Fibroblast of the aortic adventitia (primary cell): ENCODE results near the gene TSHZ2. TPM values are rescaled to one million over a fixed set of nuclear protein-coding genes. Genes with fewer than 3 reads are reported as not detected.

Source experiments
- DNase-seq: peaks from one replicate; pipeline ENCODE4 v3.0.0-alpha.2; 2010; ENCODE audit warnings: low read depth
- H3K4me3 ChIP-seq: 2 replicates; pipeline ENCODE4 v1.5.1; 2011; ENCODE audit warnings: low read depth, mild to moderate bottlenecking, control low read depth, low read length, moderate library complexity
- total RNA-seq: library from RNA; depleted of rRNA; stranded (reverse); fragments of >200 nt; gene quantifications from 2 replicates; pipeline ENCODE4 v1.2.3, GENCODE V29; 2012; ENCODE audit warnings: low replicate concordance
- TF ChIP-seq, protein P1 (sequence below): IDR thresholded peaks from 2 replicates; pipeline ENCODE4 v1.5.1; 2011; ENCODE audit warnings: mild to moderate bottlenecking, low read length, control low read depth, inconsistent platforms; ENCODE audit not compliant: insufficient read depth

TSHZ2 gene
- total RNA-seq, 1 donor, result 6.9 TPM

DNA sequence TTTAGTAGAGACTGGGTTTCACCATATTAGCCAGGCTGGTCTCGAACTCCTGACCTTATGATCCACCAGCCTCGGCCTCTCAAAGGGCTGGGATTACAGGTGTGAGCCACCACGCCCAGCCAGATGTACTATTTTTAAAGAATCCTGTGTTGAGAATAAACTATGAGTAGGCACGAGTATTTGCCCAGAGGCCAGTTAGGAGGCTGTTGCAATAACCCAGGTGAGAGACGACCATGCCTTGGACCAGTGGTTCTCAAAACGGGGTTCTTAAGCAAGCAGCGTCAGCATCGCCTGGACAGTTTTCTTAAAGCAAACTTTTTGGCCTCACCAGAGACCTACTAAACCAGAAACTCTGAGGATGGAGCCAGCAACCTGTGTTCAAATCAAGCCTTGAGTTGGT lies 362.7 kb downstream of the TSHZ2 start:
- DNase-seq, result no peak
- H3K4me3 ChIP-seq, result no peak overlapping the region
- TF ChIP-seq, protein P1, sequence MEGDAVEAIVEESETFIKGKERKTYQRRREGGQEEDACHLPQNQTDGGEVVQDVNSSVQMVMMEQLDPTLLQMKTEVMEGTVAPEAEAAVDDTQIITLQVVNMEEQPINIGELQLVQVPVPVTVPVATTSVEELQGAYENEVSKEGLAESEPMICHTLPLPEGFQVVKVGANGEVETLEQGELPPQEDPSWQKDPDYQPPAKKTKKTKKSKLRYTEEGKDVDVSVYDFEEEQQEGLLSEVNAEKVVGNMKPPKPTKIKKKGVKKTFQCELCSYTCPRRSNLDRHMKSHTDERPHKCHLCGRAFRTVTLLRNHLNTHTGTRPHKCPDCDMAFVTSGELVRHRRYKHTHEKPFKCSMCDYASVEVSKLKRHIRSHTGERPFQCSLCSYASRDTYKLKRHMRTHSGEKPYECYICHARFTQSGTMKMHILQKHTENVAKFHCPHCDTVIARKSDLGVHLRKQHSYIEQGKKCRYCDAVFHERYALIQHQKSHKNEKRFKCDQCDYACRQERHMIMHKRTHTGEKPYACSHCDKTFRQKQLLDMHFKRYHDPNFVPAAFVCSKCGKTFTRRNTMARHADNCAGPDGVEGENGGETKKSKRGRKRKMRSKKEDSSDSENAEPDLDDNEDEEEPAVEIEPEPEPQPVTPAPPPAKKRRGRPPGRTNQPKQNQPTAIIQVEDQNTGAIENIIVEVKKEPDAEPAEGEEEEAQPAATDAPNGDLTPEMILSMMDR, result no peak

DNA sequence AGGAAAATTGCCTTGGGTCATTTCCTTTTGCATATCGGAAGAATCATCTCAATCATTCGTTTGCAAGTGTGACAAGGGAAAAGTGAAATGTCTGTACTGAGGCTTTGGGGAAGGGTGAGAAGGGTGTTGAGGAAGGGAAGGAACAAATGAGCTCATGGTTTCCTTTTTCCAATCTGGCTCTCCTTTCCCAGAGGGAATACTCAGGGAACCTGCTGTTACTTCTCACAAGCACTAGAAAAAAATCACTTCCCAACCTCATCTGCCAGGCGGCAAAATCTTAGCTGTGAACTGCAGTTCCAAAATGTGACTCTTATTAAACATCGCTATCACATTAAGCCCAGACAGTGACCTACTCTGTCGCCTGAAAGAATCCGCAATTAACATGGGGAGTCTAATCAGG lies 363.4 kb downstream of the TSHZ2 start:
- no peak for DNase-seq
- H3K4me3 ChIP-seq, result no peak overlapping the region
- TF ChIP-seq, protein P1, result no peak

DNA sequence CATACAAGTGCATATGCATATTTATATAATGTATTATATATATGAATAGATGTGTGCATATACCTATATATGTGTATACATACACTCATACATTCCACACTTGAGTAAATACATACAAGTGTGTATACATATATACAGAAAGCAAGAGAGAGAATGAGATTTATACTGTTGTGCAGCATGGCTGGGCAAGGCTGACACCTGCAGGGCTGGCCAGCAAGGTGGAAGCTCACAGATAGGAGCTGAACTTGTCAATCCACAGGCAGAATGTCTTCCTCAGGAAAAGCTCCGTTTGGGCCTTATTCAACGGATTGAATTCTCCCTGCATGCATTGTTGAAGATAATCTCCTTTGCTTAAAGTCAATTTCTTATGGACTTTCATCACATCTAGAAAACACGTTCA lies 364.7 kb downstream of the TSHZ2 start:
- TF ChIP-seq, protein P1, result no peak
- DNase-seq, result no peak
- H3K4me3 ChIP-seq, result no peak overlapping the region

DNA sequence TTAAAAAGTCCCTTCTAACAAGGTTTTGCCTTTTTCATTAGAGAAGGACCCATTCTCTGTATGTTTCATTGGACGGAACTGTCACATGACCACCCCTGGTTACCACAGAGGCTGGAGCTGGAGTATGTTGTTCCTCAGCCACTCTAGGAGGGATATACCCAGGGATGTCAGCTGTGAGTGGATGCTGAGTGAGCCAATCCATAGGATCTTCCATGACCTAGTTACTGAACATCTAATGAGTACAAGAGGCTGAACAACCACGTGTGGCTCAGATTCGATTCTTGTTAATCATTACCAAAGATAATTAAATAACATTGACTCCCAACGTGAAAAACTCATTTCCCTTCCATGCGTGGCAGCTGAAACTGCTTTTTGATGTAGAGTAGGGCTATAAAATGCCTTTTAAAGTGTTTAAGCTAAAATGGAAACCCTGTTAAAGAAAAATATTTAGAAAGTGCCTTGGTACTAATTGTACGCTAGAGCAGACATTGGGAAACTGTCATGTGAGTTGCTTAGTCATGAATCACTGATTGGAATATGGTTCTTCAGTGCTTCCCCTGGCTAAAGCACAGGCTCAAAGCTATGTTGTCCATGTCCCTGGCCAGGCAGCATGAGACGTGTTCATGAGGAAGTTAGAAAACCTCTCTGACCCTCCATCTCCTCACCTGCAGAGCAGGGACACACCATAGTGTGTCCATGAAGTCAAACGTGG lies 365.4 kb downstream of the TSHZ2 start:
- no peak overlapping the region for H3K4me3 ChIP-seq
- TF ChIP-seq, protein P1, result no peak
- DNase-seq, result no peak

DNA sequence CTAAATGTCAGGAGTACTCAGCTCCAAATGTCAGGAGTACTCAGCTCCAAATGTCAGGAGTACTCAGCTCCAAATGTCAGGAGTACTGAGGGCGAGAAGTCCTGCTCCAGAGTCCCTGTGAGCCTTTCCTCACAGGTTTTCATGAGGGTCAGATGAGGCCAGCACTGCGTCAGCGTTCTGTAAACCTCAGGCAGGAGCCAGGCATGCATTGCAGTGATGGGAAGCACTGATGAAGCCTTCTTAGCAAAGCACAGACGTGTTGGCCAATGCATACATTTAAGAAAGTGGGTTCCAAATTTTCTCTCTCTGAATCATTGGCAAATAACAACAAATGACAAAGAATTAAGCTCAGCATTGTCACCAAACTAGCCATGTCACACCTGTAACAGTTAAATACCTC lies 366.6 kb downstream of the TSHZ2 start:
- TF ChIP-seq, protein P1, result no peak
- no peak for DNase-seq
- H3K4me3 ChIP-seq, result no peak overlapping the region

DNA sequence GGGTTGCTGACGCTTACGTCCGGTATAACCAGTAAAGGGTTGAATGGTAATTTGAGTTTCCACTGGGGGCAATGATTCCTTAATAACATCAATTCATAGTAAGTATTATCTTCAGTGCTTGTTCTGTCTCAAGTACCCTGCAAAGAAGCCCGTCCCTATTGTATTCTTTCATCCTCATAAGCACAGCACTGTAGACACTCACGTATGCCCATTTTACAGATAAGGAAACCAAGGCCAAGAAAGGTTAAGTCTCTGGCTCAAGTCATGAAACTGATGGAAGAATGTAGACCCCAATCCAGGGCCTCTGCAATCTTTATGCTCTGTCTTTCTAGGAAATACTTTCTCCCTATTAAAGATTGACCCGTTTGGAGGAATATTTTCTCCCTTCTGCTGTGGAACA lies 370.3 kb downstream of the TSHZ2 start:
- TF ChIP-seq, protein P1, result no peak
- no peak for DNase-seq
- H3K4me3 ChIP-seq, result no peak overlapping the region

DNA sequence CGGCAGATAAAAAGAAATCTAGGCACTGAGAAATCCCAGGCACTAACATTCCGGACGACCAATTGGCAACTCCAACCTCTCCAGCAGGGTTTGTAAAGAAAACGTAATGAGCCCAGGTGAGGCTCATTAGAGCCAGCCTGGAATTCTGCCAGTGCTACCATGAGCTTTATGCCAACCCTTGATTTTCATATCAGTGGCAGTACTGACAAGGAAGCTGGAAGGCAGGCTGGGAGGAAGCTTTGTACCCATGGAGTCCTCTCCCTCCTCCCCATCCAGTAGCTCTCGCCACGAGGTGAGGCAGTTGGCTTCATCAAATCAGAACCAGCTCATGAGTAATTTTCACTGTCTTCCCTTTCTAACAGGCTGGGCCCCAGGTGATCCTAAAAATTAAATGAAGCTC lies 371.3 kb downstream of the TSHZ2 start:
- no peak overlapping the region for H3K4me3 ChIP-seq
- no peak for DNase-seq
- TF ChIP-seq, protein P1, result no peak
